Lower lobe of right lung (tissue), 2 donors: ENCODE results near the gene CTTN. TPM values are rescaled to one million over a fixed set of nuclear protein-coding genes. Genes with fewer than 3 reads are reported as not detected.

ENCODE experiments used
- ATAC-seq, 2 donors: fragments of 200-7000 bp; cut with Tn5 transposase; one replicate each; pipeline ENCODE4 v1.9.1; 2020 to 2022; ENCODE audit warnings: mild to moderate bottlenecking in 2 of 2, moderate library complexity in 2 of 2
- DNase-seq: peaks from one replicate; pipeline ENCODE4 v3.0.0-alpha.2; 2020
- H3K27ac ChIP-seq: fragments of 200-600 bp; one replicate; pipeline ENCODE4 v1.8.0; 2022
- H3K27me3 ChIP-seq: fragments of 200-600 bp; one replicate; pipeline ENCODE4 v1.8.0; 2022; ENCODE audit warnings: low read depth
- H3K36me3 ChIP-seq: fragments of 200-600 bp; one replicate; pipeline ENCODE4 v1.8.0; 2022; ENCODE audit warnings: mild to moderate bottlenecking
- H3K4me1 ChIP-seq: fragments of 200-600 bp; one replicate; pipeline ENCODE4 v1.8.0; 2022
- H3K4me3 ChIP-seq: fragments of 200-600 bp; one replicate; pipeline ENCODE4 v1.8.0; 2022; ENCODE audit warnings: mild to moderate bottlenecking
- H3K9me3 ChIP-seq: fragments of 200-600 bp; one replicate; pipeline ENCODE4 v1.8.0; 2022
- CTCF ChIP-seq: fragments of 200-600 bp; IDR thresholded peaks from one replicate; pipeline ENCODE4 v1.8.0; 2022; ENCODE audit warnings: antibody characterized with exemption, mild to moderate bottlenecking
- intact Hi-C: fragments of 100-400 bp; cut with DNase I; formaldehyde crosslinking; loops from one replicate; pipeline ENCODE4 v1.11.0; 2022
- total RNA-seq: library from RNA; stranded (reverse); fragmentation: NEBNext Ultra II Directional; extraction: Animal tissue kit (Norgen Biotek cat#: 25700); gene quantifications from one replicate; pipeline ENCODE4 v1.2.1, GENCODE V29; 2021
- donor health status: DM: no; HTN: yes; CAD: no; lungs with severe emphysema.

Gene CTTN
- total RNA-seq, 1 donor from 2014 or later, result 145 TPM

GRCh38 chr11:70486026-70486415 is 87.7 kb downstream of the CTTN start:
- no peak overlapping the region for H3K4me3 ChIP-seq
- no peaks in the 10 kb centered on the region for H3K36me3 ChIP-seq
- DNase-seq, result no peak
- H3K9me3 ChIP-seq, result no peaks in the 10 kb centered on the region
- H3K27ac ChIP-seq, result no peak overlapping the region
- no peak for ATAC-seq
- no peak for TF ChIP-seq CTCF
- intact Hi-C loops, result no loop called here
- H3K4me1 ChIP-seq, result peaks cover 7% of the 10 kb centered on the region
- no peaks in the 10 kb centered on the region for H3K27me3 ChIP-seq

Other genes starting within 250 kb of the CTTN start
- gene FADD, start 195.2 kb upstream of the CTTN start, total RNA-seq, result 23.0 TPM
- gene PPFIA1, start 127.8 kb upstream of the CTTN start, total RNA-seq, result 81.0 TPM